NB4 (cell line): ENCODE measurements around the gene MCC.

Experiments
- CTCF ChIP-seq: IDR thresholded peaks from one replicate; pipeline ENCODE4 v1.5.1; 2012; ENCODE audit warnings: low read depth, low read length
- MYC ChIP-seq: IDR thresholded peaks from 2 replicates; pipeline ENCODE4 v1.6.1; 2011; ENCODE audit warnings: low read depth, low read length
- POLR2A ChIP-seq: IDR thresholded peaks from 2 replicates; pipeline ENCODE4 v1.6.1; 2011; ENCODE audit warnings: mild to moderate bottlenecking; ENCODE audit not compliant: insufficient read length; ENCODE audit errors: extremely low read depth

GRCh38 chr5:113340537-113340936 is 147.7 kb downstream of the MCC start:
- TF ChIP-seq CTCF (no peak), POLR2A (no peak), MYC (no peak)
